Measurements from ENCODE around the gene PARD3B. TPM values are rescaled to one million over a fixed set of nuclear protein-coding genes. Genes with fewer than 3 reads are reported as not detected.

The PARD3B gene
- total RNA-seq, 1 experiment from 2014 or later, result 7.6 TPM

GRCh38 chr2:205482399-205483081 is 937.3 kb downstream of the PARD3B start:
- ChIA-PET POLR2A (ENCODE audit: low non-redundant PET) (no interaction called here), CTCF (interaction anchor here (0.7 kb wide), 1 partner anchor 602 kb away, joined by 3 read pairs; no protein-coding TSS in a partner anchor)
- Histone ChIP-seq H3K27me3 (replicated peaks; ENCODE audit: insufficient read depth, low read depth, low read length, poor library complexity) (no peaks in the 10 kb centered on the region), H3K27ac (ENCODE audit: low read depth, low read length, poor library complexity, severe bottlenecking) (no peak overlapping the region), H3K9me3 (ENCODE audit: low read depth, low read length, poor library complexity, severe bottlenecking) (no peaks in the 10 kb centered on the region), H3K36me3 (ENCODE audit: insufficient read depth, low read length, poor library complexity, severe bottlenecking) (no peaks in the 10 kb centered on the region), H3K4me1 (ENCODE audit: insufficient read depth, low read length, poor library complexity, severe bottlenecking) (no peaks in the 10 kb centered on the region), H3K4me3 (ENCODE audit: low read depth, low read length, poor library complexity, severe bottlenecking) (no peak overlapping the region)
- no peak for DNase-seq (ENCODE audit: low spot score)
- no peak for TF ChIP-seq EZH2 (IDR thresholded peaks at IDR 0.05; ENCODE audit: borderline replicate concordance, low read depth, low read length, poor library complexity, severe bottlenecking)
- no peak for TF ChIP-seq CTCF (conservative IDR thresholded peaks at IDR 0.05; ENCODE audit: low read depth, low read length)
- BruUV-seq (replicated peaks), result no TSS peak
- intact Hi-C loops (cut with micrococcal nuclease; ENCODE audit: unreplicated experiment), result no loop called here

- H3K27me3 ChIP-seq (replicated peaks; ENCODE audit: insufficient read depth, low read depth, low read length, poor library complexity), result no peaks in the 10 kb centered on the region
- no peaks in the 10 kb centered on the region for H3K36me3 ChIP-seq (ENCODE audit: insufficient read depth, low read length, poor library complexity, severe bottlenecking)
- H3K27ac ChIP-seq (ENCODE audit: low read depth, low read length, poor library complexity, severe bottlenecking), result no peak overlapping the region
- H3K9me3 ChIP-seq (ENCODE audit: low read depth, low read length, poor library complexity, severe bottlenecking), result no peaks in the 10 kb centered on the region
- BruUV-seq (replicated peaks), result no TSS peak
- POLR2A ChIA-PET (ENCODE audit: low non-redundant PET), result no interaction called here
- DNase-seq (ENCODE audit: low spot score), result no peak
- no peaks in the 10 kb centered on the region for H3K4me1 ChIP-seq (ENCODE audit: insufficient read depth, low read length, poor library complexity, severe bottlenecking)
- intact Hi-C loops (cut with micrococcal nuclease; ENCODE audit: unreplicated experiment), result no loop called here
- TF ChIP-seq CTCF (conservative IDR thresholded peaks at IDR 0.05; ENCODE audit: low read depth, low read length) (no peak), EZH2 (IDR thresholded peaks at IDR 0.05; ENCODE audit: borderline replicate concordance, low read depth, low read length, poor library complexity, severe bottlenecking) (no peak)
- CTCF ChIA-PET, result interaction anchor here (0.7 kb wide), 1 partner anchor 603 kb away, joined by 3 read pairs; no protein-coding TSS in a partner anchor
- H3K4me3 ChIP-seq (ENCODE audit: low read depth, low read length, poor library complexity, severe bottlenecking), result no peak overlapping the region
Observed at GRCh38 chr2:205483095-205483494, 937.8 kb downstream of the PARD3B start.

- Histone ChIP-seq H3K9me3 (ENCODE audit: low read depth, low read length, poor library complexity, severe bottlenecking) (no peaks in the 10 kb centered on the region), H3K27me3 (replicated peaks; ENCODE audit: insufficient read depth, low read depth, low read length, poor library complexity) (no peaks in the 10 kb centered on the region), H3K4me3 (ENCODE audit: low read depth, low read length, poor library complexity, severe bottlenecking) (no peak overlapping the region), H3K4me1 (ENCODE audit: insufficient read depth, low read length, poor library complexity, severe bottlenecking) (no peaks in the 10 kb centered on the region), H3K27ac (ENCODE audit: low read depth, low read length, poor library complexity, severe bottlenecking) (no peak overlapping the region), H3K36me3 (ENCODE audit: insufficient read depth, low read length, poor library complexity, severe bottlenecking) (no peaks in the 10 kb centered on the region)
- intact Hi-C loops (cut with micrococcal nuclease; ENCODE audit: unreplicated experiment), result no loop called here
- no peak for DNase-seq (ENCODE audit: low spot score)
- TF ChIP-seq CTCF (conservative IDR thresholded peaks at IDR 0.05; ENCODE audit: low read depth, low read length), result no peak
- TF ChIP-seq EZH2 (IDR thresholded peaks at IDR 0.05; ENCODE audit: borderline replicate concordance, low read depth, low read length, poor library complexity, severe bottlenecking), result no peak
- BruUV-seq (replicated peaks), result no TSS peak
- POLR2A ChIA-PET (ENCODE audit: low non-redundant PET), result no interaction called here
- CTCF ChIA-PET, result no interaction called here
Observed at GRCh38 chr2:205484215-205484614, 938.9 kb downstream of the PARD3B start.

Data from A673 (cell line).